Rectal smooth muscle tissue (tissue), 1 donor: ENCODE results near the gene UPP2.

Experiments
- H3K27ac ChIP-seq: one replicate; pipeline ENCODE4 v1.7.0; 2013; ENCODE audit warnings: low read depth, low read length, inconsistent platforms
- H3K27me3 ChIP-seq: one replicate; pipeline ENCODE4 v1.7.0; 2013; ENCODE audit warnings: low read length; ENCODE audit not compliant: control insufficient read depth, insufficient read depth
- H3K36me3 ChIP-seq: one replicate; pipeline ENCODE4 v1.7.0; 2013; ENCODE audit warnings: low read length; ENCODE audit not compliant: control insufficient read depth, insufficient read depth
- H3K4me1 ChIP-seq: one replicate; pipeline ENCODE4 v1.7.0; 2013; ENCODE audit warnings: low read length; ENCODE audit not compliant: control insufficient read depth, insufficient read depth
- H3K4me3 ChIP-seq: one replicate; pipeline ENCODE4 v1.7.0; 2013; ENCODE audit warnings: low read length
- H3K9ac ChIP-seq: one replicate; pipeline ENCODE4 v1.7.0; 2013; ENCODE audit warnings: low read length

Gene UPP2

DNA sequence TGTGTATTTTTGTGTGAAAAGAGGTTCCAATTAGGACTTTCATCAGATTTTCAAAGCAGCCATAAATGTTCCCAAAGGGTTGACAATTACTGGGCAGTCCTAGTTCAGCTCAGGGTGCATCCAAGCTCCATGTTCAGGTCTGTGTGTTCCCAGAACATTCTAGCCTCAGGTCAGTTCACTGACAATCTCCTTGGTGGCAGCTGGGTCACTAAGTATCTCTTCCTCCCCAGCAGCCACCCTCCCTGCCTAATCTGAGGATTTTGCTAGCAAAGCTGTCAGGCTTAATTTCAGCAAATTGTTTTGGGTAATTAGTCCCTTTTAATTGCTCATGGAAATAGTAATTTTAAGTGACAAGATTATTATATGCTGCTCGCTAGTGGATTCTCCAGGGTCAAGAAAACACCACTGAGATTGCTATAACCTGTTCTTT is 29.8 kb downstream of the UPP2 start:
- Histone ChIP-seq H3K27me3 (no peaks in the 10 kb centered on the region), H3K36me3 (no peaks in the 10 kb centered on the region), H3K9ac (no peak overlapping the region), H3K4me1 (no peaks in the 10 kb centered on the region), H3K4me3 (no peak overlapping the region), H3K27ac (no peak overlapping the region)

DNA sequence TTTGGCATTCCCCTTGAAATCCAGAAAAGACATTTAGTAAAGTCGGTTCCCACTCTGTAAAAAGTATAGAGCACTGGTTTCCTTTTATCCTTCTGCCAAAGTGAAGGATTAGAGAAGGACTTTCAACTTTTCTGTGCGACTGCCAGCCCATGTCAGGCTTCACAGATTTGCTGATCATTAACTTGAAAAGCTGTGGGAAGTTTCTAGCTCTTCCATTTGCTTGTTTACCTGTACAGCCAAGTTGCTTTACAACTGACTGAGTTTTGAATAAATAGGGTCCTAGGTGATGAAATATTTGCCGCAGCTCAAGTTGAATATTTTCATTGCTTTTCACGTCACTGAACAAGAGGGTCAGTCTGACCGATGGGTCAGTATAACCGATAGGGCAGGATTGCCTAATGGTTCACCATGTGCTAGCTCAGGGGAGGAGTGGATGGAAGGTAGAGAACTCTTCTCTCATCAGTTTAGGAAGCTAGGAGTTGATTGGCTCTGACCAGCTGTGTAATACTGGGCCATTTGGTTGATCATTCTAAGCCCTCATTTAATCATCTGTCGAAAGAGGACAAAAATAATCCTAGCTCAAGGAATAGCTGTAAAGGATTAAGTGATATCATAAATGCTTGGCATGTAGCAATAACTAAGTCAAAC is 30.4 kb downstream of the UPP2 start:
- no peak overlapping the region for H3K9ac ChIP-seq
- no peak overlapping the region for H3K27ac ChIP-seq
- no peaks in the 10 kb centered on the region for H3K36me3 ChIP-seq
- no peaks in the 10 kb centered on the region for H3K27me3 ChIP-seq
- H3K4me1 ChIP-seq, result no peaks in the 10 kb centered on the region
- no peak overlapping the region for H3K4me3 ChIP-seq

DNA sequence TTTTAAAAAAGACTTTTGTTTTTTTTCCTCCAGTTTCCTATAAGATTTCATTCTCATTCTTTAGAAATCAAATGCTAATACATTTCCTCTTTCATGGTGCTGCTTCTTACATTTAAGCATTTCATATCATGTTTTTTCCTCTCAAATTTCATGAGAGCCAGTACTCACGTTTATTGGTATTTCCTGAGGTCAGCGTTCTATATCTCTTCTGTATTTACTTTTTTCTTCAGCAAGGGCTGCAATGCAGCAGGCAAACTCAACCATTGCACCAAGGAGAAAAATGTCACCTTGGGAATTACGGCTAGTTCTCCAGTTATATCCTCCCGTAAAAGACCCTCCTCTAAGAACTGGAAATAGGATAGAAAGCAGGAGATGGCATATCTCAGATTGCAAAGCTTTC is 32.4 kb downstream of the UPP2 start:
- no peak overlapping the region for H3K27ac ChIP-seq
- H3K27me3 ChIP-seq, result no peaks in the 10 kb centered on the region
- no peak overlapping the region for H3K4me3 ChIP-seq
- no peaks in the 10 kb centered on the region for H3K36me3 ChIP-seq
- no peaks in the 10 kb centered on the region for H3K4me1 ChIP-seq
- H3K9ac ChIP-seq, result no peak overlapping the region

DNA sequence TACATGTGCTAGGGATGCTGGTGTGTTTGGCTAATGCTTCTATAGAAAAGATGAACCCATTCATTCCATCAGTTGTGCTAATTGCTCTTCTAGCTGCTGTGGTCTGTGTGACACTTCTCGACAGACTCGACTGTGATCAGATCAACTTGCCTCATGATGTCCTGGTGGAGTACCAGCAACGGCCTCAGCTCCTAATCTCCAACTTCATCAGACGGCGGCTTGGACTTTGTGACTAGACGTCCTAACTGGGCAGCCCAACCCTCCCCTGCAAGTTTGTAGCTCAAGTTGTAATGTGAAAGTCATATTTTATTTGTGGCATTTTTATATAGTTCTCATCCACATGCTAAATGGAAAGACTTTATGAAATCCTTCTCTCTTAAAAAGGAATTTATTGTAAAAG is 33.0 kb downstream of the UPP2 start:
- Histone ChIP-seq H3K27ac (no peak overlapping the region), H3K36me3 (no peaks in the 10 kb centered on the region), H3K9ac (no peak overlapping the region)

DNA sequence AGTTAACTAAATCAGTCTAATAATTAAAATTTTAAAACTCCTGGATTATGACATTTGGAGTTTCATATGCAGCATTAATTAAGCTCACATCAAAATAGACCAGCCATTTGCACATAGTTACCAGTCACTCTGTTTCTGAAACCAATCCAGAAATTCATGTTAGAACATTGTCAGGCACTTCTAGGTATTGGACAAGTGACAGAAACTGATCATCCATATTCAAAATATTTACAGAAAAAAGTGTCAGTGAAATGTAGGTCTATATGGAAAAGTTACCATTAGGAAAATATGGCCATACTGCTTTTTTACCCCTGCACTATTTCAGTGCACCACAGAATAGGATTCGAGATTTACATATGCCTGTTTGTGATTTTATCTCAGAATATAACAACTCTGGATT is 33.4 kb downstream of the UPP2 start:
- Histone ChIP-seq H3K36me3 (no peaks in the 10 kb centered on the region), H3K27me3 (no peaks in the 10 kb centered on the region), H3K4me3 (no peak overlapping the region)

More for the DNA sequence above, 33.0 kb downstream of the UPP2 start:
- no peaks in the 10 kb centered on the region for H3K4me1 ChIP-seq
- H3K27me3 ChIP-seq, result no peaks in the 10 kb centered on the region
- H3K4me3 ChIP-seq, result no peak overlapping the region

DNA sequence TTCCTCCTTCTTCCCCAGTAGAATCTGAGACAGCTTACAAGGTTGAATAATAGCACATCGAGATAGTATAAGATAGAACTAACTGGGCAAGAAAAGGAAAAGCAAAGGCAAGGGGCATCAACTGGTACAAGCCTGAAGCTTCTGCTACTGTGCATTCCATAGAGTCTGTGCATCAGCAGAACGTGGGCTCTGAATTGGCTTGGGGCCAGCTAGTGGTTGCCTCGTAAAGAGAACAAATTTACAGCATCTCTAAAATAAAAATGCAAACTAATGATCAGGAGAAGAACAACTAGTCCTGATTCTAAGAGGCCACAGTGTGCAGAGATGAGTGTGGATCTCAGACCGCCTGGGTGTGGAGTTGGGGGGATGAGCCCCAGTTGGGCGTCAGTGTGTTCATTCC is 36.6 kb downstream of the UPP2 start:
- H3K4me1 ChIP-seq, result no peaks in the 10 kb centered on the region
- H3K27me3 ChIP-seq, result no peaks in the 10 kb centered on the region
- no peaks in the 10 kb centered on the region for H3K36me3 ChIP-seq
- no peak overlapping the region for H3K9ac ChIP-seq
- no peak overlapping the region for H3K4me3 ChIP-seq
- H3K27ac ChIP-seq, result no peak overlapping the region

More for the DNA sequence above, 33.4 kb downstream of the UPP2 start:
- Histone ChIP-seq H3K4me1 (no peaks in the 10 kb centered on the region), H3K27ac (no peak overlapping the region), H3K9ac (no peak overlapping the region)

DNA sequence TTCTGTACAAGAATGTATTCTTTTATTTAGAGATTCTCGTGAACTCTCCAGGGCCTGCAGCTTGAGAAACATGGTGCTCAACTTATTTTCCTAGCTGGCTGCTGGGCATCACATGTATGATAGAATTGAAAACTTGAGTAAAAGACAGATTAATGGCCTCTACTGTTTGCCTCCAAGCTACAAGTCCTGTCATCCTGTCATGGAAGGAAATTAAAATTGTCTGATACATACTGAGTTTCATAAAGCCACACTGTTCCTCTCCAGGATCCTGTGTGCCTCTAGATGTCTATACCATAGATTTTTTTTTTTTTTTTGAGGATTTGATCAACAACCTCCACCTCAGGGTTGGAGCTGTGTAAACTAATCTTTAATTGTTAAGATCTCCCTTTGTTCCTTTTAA is 38.5 kb downstream of the UPP2 start:
- Histone ChIP-seq H3K9ac (no peak overlapping the region), H3K4me1 (no peaks in the 10 kb centered on the region), H3K4me3 (no peak overlapping the region), H3K27ac (no peak overlapping the region), H3K36me3 (no peaks in the 10 kb centered on the region), H3K27me3 (no peaks in the 10 kb centered on the region)

DNA sequence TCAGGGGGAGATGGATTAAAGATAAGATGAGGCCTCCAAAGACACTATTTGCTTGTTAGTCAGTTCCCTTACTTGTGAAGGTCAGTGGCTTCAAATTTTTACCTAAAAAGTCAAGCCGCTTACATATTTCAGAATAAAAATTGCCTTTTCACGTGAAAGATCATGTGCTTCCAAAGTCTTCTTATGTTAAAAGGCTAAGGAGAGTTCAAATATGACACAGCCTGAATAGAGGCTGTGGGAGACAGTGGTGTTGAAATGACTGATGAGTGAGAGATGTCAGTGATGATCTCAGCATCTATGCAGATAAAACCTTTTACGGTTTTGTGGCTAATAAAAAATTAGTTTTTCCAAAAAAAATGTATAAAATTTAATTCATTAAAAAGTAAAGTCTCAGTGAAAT is 40.5 kb downstream of the UPP2 start:
- Histone ChIP-seq H3K27ac (no peak overlapping the region), H3K9ac (no peak overlapping the region), H3K36me3 (no peaks in the 10 kb centered on the region), H3K4me1 (no peaks in the 10 kb centered on the region), H3K27me3 (no peaks in the 10 kb centered on the region), H3K4me3 (no peak overlapping the region)

DNA sequence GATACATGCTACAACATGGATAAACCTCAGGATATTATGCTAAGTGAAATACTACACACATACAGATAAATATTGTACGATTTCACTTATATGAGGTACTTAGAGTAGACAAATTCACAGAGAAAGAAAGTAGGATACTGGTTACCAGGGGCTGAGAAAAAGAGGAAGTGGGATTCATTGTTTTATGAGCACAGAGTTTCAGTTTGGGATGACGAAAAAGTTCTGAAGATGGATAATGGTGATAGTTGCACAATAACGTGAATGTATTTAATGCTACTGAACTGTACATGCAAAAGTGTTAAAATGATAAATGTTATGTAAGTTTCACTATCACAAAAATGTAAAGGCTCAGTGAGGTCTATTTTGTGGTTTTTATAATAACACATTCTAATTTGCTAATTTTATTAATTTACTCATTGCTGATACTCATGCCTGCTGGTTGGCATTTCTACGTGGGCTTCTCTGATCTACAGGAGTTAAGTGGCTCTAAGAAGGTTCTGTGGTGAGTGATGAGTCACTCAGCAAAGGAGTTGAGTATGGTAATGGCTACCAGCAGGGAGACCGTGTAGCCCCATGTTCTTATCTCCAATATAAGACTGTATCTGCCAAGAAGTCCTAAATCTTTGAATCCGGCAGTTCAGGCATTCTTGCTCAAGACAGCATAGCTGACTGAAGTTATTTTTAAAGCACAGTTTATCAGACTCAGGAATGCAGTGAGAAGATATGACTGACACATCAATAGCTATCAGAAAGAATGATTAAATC is 41.1 kb downstream of the UPP2 start:
- no peaks in the 10 kb centered on the region for H3K36me3 ChIP-seq
- H3K4me3 ChIP-seq, result no peak overlapping the region
- H3K9ac ChIP-seq, result no peak overlapping the region
- H3K27me3 ChIP-seq, result no peaks in the 10 kb centered on the region
- H3K4me1 ChIP-seq, result no peaks in the 10 kb centered on the region
- H3K27ac ChIP-seq, result no peak overlapping the region

DNA sequence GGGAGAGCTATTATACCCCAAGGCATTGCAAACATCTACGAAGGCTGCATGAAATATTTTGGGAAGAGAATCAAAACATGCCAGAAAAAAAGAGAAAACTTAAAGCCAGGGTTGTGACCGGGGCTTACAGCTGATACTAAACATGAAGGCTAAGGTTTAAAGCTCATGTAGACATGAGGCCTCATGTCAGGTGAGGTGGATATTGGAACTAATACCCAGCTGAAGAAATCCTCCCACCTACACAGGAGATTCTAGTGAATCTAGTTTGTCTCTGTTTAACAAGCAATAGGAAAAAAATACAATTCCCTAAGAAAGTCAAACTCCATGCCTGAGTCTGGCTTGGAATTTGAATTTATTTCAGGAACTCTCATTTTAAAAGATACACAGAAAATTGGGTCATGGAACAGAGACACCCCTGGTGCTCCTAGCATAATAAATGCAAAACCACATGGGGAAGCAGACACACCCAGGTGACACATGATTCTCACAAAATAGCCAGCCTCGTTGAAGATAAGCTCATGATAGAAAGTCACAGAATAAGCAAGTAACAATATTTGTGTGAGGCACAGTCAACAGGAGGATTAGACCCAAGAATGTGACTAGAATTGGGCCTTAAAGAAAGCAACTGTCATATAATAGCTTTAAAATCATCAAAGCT is 42.2 kb downstream of the UPP2 start:
- no peaks in the 10 kb centered on the region for H3K27me3 ChIP-seq
- H3K4me3 ChIP-seq, result no peak overlapping the region
- no peak overlapping the region for H3K27ac ChIP-seq
- no peaks in the 10 kb centered on the region for H3K36me3 ChIP-seq
- H3K4me1 ChIP-seq, result no peaks in the 10 kb centered on the region
- H3K9ac ChIP-seq, result no peak overlapping the region

DNA sequence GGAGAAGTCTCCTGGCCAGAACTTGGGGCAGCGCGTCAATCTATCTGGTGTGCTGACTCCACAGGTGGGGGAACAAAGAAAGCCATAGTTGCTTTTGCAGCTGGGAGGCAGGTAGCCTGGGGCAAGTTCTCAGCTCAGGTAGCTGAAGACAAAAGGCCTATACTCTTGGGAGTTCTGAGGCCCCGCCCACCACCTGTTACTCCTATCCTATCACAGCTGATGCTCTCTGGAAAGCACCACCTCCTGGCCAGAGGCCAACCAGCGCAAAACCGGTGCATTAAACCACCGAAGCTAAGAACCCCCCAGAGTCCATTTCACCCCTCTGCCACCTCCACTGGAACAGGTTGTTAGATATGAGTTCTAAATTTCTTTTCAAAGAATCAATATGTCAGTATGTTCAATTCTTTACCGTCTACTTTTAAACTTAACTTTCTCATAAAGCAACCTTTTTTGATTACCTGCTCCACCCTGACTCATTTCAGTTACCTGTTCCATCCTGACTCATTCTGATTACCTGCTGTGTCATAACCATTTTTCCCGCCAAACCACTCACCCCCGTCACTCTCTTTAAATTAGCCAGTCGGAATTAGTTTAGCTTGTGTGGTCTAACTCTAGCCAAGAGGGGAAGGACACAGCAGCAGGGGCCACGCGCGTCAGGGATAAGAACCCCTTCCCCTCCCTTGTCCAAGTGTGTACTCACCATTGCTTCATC is 43.4 kb downstream of the UPP2 start:
- no peak overlapping the region for H3K9ac ChIP-seq
- no peaks in the 10 kb centered on the region for H3K4me1 ChIP-seq
- H3K36me3 ChIP-seq, result no peaks in the 10 kb centered on the region
- H3K27me3 ChIP-seq, result no peaks in the 10 kb centered on the region
- no peak overlapping the region for H3K27ac ChIP-seq
- no peak overlapping the region for H3K4me3 ChIP-seq

DNA sequence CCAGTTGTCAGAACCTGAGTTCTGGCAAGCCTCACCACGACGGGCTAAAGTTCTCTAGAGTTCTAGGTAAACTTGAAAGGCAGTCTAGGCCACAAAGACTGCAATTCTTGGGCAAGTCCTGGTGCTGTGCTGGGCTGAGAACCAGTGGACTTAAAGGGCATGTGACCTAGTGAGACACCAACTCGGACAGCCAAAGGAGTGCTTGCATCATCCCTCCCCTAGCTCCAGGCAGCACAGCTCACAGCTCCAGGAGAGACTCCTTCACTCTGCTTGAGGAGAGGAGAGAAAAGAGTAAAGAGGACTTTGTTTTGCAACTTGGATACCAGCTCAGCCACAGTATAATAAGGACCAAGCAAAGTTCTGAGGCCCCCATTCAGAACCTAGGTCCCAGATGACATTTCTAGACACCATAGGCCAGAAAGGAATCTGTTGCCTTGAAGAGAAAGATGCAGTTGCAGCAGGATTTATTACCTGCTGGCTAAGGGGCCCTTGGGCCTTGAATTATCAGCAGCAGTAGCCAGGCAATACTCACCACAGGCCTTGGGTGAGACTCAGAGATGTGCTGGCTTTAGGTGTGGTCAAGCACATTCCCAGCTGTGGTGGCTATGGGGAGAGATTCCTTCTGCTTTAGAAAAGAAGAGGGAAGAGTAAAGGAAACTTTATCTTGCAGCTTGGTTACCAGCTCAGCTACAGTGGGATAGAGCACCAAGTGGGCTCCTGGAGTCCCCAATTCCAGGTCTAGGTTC is 51.8 kb downstream of the UPP2 start:
- Histone ChIP-seq H3K36me3 (no peaks in the 10 kb centered on the region), H3K4me3 (no peak overlapping the region), H3K9ac (no peak overlapping the region), H3K4me1 (no peaks in the 10 kb centered on the region), H3K27ac (no peak overlapping the region), H3K27me3 (no peaks in the 10 kb centered on the region)
